Activated CD4-positive, alpha-beta memory T cell treated with anti-CD3 and anti-CD28 coated beads, Interleukin-2, amount 10 ng/mL, durations not matched to agents 7 days and 5 days (primary cell): ENCODE results near the gene ABCD4. TPM values are rescaled to one million over a fixed set of nuclear protein-coding genes. Genes with fewer than 3 reads are reported as not detected.
"Not testable (repeated sequence)": the region's sequence is repeated elsewhere in the genome, so short reads cannot be mapped to it uniquely, and the experiment has no call there.

Source experiments
- CTCF ChIA-PET: fragments of 350-600 bp; sonication (Branson Sonifier 250); formaldehyde crosslinking; loops from one replicate; lab custom pipeline; 2021; ENCODE audit warnings: antibody characterized with exemption, inconsistent platforms; lab: Charles Lee
- POLR2A ChIA-PET: fragments of 350-600 bp; sonication (Branson Sonifier 250); formaldehyde crosslinking; loops from one replicate; lab custom pipeline; 2021; ENCODE audit warnings: antibody characterized with exemption; lab: Charles Lee
- DNase-seq: peaks from one replicate; pipeline ENCODE4 v3.0.0-alpha.2; 2020
- H3K27ac Mint-ChIP-seq: one replicate; pipeline ENCODE4 v1.8.0; 2021; ENCODE audit warnings: mild to moderate bottlenecking, mixed read lengths
- H3K27me3 Mint-ChIP-seq: one replicate; pipeline ENCODE4 v1.8.0; 2021; ENCODE audit warnings: mixed read lengths
- H3K36me3 Mint-ChIP-seq: one replicate; pipeline ENCODE4 v1.8.0; 2021; ENCODE audit warnings: low read depth, mixed read lengths
- H3K4me1 Mint-ChIP-seq: one replicate; pipeline ENCODE4 v1.8.0; 2021; ENCODE audit warnings: mixed read lengths
- H3K4me3 Mint-ChIP-seq: one replicate; pipeline ENCODE4 v1.8.0; 2021; ENCODE audit warnings: mild to moderate bottlenecking, mixed read lengths
- H3K9me3 Mint-ChIP-seq: one replicate; pipeline ENCODE4 v1.8.0; 2021; ENCODE audit warnings: mixed read lengths
- total RNA-seq, 2 experiments: library from RNA; stranded (reverse); gene quantifications; one replicate each; pipeline ENCODE4 v1.2.3, GENCODE V29; 2021

Gene ABCD4
- 10 to 100 TPM; 52.7 to 54.4 TPM for total RNA-seq

DNA sequence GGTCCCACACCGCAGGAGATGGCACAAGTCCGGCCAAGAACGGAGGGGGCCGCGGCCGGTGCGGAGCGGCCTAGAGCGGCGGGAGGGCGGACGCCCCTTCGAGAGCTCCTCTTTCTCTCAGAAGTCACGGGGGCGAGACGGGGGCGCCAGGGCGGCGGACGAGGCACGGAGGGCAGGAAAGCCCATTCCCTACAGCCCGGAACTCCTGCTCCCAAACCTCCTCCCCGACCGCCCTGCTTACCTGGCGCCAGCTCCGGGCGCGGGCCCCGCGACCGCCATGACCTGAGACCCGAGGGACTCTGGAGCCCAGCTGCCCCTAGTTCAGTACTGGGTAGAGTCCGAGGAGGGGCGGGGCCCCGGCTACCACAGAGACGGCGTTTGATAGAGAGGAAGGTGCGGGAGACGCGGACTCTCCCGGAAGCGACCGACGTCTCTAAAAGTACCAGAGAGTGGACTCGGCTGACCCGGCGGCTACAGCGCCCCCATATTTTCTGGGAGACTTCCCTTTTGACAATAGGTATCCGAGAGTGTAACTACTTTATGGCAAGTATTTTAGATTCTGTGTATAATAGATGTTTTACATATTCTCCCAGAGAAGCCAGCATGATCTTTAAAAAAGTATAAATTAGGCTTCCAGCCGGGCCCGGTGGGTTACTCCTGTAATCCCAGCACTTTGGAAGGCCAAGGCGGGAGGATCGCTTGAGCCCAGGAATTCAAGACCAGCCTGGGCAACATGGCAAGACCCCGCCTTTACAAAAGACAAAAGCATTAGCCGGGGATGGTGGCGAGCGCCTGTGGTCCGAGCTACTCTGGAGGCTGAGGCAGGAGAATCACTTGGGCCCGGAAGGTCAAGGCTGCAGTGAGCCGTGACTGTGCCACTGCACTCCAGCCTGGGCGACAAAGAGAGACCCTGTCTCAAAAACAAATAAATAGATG lies at the start of gene ABCD4:
Gene ABCD4 (minus strand): TSS at position 301 of the 936 bp plus-strand sequence. CDS start 22 bp downstream, at position 279.
- Mint-ChIP-seq H3K4me1 (peaks cover 36% of the 10 kb centered on the region), H3K9me3 (no peaks in the 10 kb centered on the region), H3K4me3 (peak within 1 kb of the TSS; percentile 99), H3K27me3 (no peaks in the 10 kb centered on the region), H3K36me3 (peaks cover 17% of the 10 kb centered on the region), H3K27ac (peak within 1 kb of the TSS; percentile 92)
- ChIA-PET CTCF (interaction anchor here (0.6 to 1.4 kb wide), 5 partner anchors 9 to 980 kb away, joined by 3 to 9 read pairs (median 4); no protein-coding TSS in a partner anchor), POLR2A (interaction anchor here (0.9 kb wide), 1 partner anchor 44 kb away, joined by 3 read pairs; no protein-coding TSS in a partner anchor)
- DNase-seq, result peak; percentile 88

DNA sequence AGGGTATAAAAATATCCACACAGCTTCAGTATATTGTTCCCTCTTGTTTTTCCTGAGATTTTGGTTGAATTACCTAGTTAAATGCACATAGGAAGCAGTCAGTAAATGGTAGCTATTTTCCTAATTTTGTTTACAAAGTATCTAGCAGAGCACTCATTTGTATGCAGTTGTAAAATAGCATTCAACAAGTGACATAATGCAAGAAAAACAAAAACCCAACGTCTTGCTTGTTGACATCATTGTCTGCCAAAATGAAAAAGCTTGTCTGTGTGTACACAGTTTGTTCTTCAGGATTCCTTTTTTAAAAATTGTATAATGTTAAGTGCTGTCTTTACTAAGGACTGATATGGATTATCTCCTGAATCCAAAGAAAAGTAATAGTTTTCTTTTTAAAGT lies 48.2 kb upstream of the ABCD4 start:
- Mint-ChIP-seq H3K4me1 (no peaks in the 10 kb centered on the region), H3K36me3 (no peaks in the 10 kb centered on the region), H3K27me3 (peaks cover 15% of the 10 kb centered on the region), H3K9me3 (no peaks in the 10 kb centered on the region), H3K4me3 (no peak overlapping the region), H3K27ac (no peak overlapping the region)
- ChIA-PET CTCF (no interaction called here), POLR2A (interaction anchor here (0.5 kb wide), 1 partner anchor 254 kb away, joined by 3 read pairs; no protein-coding TSS in a partner anchor)
- DNase-seq, result no peak

DNA sequence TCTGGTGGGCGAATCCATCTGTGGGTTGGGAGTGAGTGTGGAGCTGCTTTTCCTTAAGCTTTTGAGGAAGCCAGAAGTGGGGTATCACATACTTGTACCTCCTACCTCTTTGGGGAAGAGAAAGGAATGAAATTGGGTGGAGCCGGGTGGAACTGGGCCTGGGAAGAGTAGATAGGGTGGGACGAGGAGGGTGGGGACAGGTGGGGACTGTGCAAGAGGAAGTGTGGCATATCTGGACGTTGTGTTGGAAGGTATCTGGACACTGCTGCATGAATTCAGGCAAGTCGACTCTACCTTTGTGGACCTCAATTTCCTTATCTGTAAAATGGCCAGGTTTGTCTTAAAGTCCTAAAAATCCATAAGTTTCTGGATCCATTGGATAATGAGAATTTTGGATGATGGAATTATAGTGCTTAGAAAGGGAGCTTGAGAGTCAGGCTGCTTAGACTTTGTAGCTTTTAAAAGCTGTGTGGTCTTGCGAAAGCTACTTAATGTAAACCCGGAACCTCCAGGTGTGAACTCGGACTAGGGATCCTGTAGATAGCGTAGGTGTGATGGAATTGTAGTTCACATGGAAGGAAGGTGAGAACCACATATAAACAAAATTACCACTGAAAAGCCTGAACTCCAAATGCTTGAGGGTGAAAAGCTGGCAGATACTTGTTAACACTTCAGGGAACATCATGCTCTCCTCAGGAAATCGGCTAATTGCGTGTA lies 47.6 kb upstream of the ABCD4 start:
- H3K27me3 Mint-ChIP-seq, result peaks cover 15% of the 10 kb centered on the region
- H3K27ac Mint-ChIP-seq, result no peak overlapping the region
- POLR2A ChIA-PET, result interaction anchor here (0.5 kb wide), 1 partner anchor 187 kb away, joined by 3 read pairs; no protein-coding TSS in a partner anchor
- no peak overlapping the region for H3K4me3 Mint-ChIP-seq
- DNase-seq, result no peak
- no peaks in the 10 kb centered on the region for H3K9me3 Mint-ChIP-seq
- CTCF ChIA-PET, result no interaction called here
- H3K4me1 Mint-ChIP-seq, result no peaks in the 10 kb centered on the region
- no peaks in the 10 kb centered on the region for H3K36me3 Mint-ChIP-seq

DNA sequence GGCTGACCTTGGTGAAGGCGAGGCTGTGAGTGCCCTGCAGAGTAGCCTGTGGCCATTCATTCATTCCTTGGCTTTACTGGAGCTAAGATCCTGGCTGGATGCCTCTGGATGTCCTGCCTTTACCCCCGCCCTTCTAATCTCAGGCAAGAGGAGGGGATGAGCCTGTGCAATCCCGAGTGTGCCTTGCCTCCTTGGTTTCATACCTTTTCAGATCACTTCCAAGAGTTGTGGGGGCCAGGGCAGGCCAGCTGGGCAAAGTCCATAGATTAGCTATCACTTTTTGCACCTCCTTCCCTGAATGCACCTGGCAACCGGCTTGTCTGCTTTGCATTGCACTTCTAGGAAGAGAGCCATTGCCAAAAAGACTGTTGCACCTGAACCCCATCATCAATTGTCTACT lies 47.0 kb upstream of the ABCD4 start:
- CTCF ChIA-PET, result no interaction called here
- no peak overlapping the region for H3K27ac Mint-ChIP-seq
- H3K9me3 Mint-ChIP-seq, result no peaks in the 10 kb centered on the region
- H3K27me3 Mint-ChIP-seq, result peaks cover 15% of the 10 kb centered on the region
- no peaks in the 10 kb centered on the region for H3K36me3 Mint-ChIP-seq
- POLR2A ChIA-PET, result interaction anchor here (0.5 kb wide), 1 partner anchor 187 kb away, joined by 3 read pairs; no protein-coding TSS in a partner anchor
- no peak overlapping the region for H3K4me3 Mint-ChIP-seq
- H3K4me1 Mint-ChIP-seq, result no peaks in the 10 kb centered on the region
- DNase-seq, result no peak

DNA sequence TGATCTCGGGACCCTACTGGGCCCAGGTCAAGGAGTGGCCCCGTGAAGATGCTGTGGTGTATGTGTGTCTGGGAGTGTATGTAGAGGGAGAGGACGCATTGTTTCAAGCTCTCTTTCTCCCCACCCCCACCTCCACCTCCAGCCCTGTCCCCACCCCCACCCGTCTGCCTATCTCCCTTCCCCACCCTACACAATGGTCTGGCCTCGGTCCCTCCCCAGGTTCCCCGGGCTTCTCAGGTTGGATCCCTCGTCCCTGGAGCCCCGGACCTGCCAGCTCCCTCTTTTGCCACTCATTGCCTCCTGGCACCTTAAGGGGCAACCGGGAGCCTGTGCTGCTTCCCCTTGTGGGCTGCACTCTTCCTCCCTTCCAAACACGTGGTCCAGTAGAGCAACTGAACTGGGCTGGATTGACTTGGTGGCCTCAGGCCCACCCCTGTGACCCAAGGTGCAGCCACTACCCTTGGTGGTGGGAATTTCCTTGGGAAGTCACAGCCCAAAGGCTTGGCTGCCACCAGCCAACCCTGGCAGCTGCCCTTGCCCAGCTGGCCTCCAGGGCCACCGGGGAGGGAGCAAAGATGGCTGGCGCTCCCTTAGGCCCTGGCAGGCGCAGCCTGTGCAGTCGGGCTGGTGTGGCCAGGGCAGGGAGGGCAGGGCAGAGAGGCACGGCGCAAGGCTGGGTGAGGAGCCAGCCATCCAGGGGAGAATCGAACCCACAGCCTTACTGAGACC lies 46.2 kb upstream of the ABCD4 start:
- no peaks in the 10 kb centered on the region for H3K36me3 Mint-ChIP-seq
- no peak for DNase-seq
- no peaks in the 10 kb centered on the region for H3K4me1 Mint-ChIP-seq
- CTCF ChIA-PET, result no interaction called here
- no peak overlapping the region for H3K4me3 Mint-ChIP-seq
- no peaks in the 10 kb centered on the region for H3K9me3 Mint-ChIP-seq
- H3K27me3 Mint-ChIP-seq, result peaks cover 17% of the 10 kb centered on the region
- no peak overlapping the region for H3K27ac Mint-ChIP-seq
- POLR2A ChIA-PET, result no interaction called here

DNA sequence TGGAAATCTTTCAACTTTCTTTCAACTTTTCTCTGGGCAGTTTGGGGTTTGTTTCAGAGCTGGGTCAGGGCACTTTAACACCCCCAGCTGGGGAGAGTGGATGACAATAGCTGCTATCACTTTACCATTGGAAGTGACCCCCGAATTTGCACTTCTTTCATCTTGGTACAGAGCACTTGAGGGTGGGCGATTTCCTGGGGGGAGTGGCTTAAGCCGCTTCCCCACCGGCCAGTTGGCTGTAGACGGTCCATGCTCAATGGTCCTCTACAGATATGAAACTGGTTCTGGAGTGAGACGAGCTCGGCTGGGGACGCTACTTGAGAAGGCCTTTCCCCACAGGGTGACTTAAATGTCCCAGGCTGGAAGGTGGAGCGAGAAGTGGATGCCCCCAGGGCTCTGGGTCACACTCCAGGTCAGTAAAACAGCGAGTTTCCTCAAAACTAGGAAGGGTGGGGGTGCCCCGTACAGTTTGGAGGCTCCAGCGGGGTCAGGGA lies 45.6 kb upstream of the ABCD4 start, which contains the start of gene VRTN:
Gene VRTN (plus strand): TSS at position 231 of the 494 bp plus-strand sequence. CDS start 8,313 bp downstream, outside the sequence.
- H3K27ac Mint-ChIP-seq, result no peak within 1 kb of the TSS
- DNase-seq, result no peak
- no peaks in the 10 kb centered on the region for H3K4me1 Mint-ChIP-seq
- H3K36me3 Mint-ChIP-seq, result no peaks in the 10 kb centered on the region
- peaks cover 20% of the 10 kb centered on the region for H3K27me3 Mint-ChIP-seq
- no peak within 1 kb of the TSS for H3K4me3 Mint-ChIP-seq
- ChIA-PET CTCF (no interaction called here), POLR2A (no interaction called here)
- no peaks in the 10 kb centered on the region for H3K9me3 Mint-ChIP-seq

DNA sequence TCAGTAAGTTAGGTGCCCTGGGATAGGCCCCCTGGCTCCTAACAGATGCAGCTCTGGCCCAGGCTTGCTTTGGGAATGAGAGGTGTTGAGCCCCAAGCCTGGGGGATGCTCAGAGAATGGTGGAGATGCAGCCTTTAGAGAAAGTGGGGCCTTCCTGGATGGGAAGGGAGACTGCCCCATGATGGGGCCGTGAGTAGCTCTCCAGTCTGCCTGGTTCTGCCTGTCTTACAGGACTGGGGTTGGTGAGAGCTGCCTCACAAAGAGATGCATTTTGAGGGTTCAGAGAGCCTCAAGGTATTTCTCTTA lies 45.0 kb upstream of the ABCD4 start:
- ChIA-PET CTCF (no interaction called here), POLR2A (no interaction called here)
- H3K36me3 Mint-ChIP-seq, result no peaks in the 10 kb centered on the region
- no peaks in the 10 kb centered on the region for H3K9me3 Mint-ChIP-seq
- no peak for DNase-seq
- no peak overlapping the region for H3K27ac Mint-ChIP-seq
- peaks cover 21% of the 10 kb centered on the region for H3K27me3 Mint-ChIP-seq
- no peak overlapping the region for H3K4me3 Mint-ChIP-seq
- H3K4me1 Mint-ChIP-seq, result no peaks in the 10 kb centered on the region

DNA sequence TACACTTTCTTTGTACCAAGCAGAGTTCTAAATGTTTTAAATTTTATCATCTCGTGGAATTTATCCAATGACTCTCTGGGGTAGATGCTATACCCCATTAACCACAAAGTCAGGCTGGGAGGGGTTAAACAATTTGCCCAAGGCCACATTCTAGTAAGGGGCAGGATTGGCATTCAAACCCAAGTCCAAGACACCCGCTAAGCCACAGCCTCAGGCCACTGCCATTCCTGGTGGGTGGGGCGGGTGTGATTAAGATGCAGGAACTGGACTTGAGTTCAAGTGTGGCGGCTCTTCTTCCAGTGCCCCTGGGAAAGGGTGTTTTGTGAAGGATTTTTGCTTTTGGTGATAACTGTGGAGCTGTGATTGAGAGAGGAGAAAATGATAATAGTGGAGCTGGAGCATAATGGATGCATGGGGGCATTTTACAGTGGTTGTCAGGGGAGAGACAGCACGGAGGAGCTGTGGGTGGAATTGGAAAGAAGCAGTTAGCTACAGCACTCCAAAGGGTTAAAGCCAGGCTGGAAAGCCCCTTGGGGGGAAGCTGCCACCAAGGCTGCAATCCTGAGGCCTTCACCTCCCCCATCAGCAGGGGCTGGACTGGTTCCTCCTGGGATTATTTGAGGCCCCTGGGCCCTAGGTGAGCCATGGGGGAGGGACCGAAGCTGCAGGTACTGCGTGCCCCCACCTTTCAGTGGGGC lies 44.5 kb upstream of the ABCD4 start:
- Mint-ChIP-seq H3K27ac (no peak overlapping the region), H3K27me3 (peaks cover 16% of the 10 kb centered on the region), H3K36me3 (no peaks in the 10 kb centered on the region), H3K4me3 (no peak overlapping the region), H3K4me1 (no peaks in the 10 kb centered on the region), H3K9me3 (no peaks in the 10 kb centered on the region)
- no peak for DNase-seq
- ChIA-PET POLR2A (no interaction called here), CTCF (no interaction called here)

DNA sequence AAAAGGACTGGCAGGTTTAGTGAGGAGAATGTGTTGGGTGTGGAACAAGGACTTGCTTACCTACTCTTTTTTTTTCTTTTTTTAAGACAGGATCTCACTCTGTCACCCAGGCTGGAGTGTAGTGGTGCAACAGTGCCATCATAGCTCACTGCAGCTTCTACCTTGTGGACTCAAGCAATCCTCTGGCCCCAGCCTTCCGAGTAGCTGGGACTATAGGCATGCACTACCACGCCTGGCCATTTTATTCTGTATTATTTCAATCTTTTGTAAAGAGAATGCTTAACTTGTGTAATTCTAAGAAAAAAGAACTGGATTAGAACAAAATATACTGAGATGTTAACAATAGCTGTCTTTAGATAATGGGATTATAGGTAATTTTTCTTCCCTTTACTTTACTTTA lies 43.6 kb upstream of the ABCD4 start:
- H3K27me3 Mint-ChIP-seq, result peaks cover 16% of the 10 kb centered on the region
- no peaks in the 10 kb centered on the region for H3K36me3 Mint-ChIP-seq
- H3K4me3 Mint-ChIP-seq, result no peak overlapping the region
- H3K27ac Mint-ChIP-seq, result no peak overlapping the region
- ChIA-PET CTCF (interaction anchor here (0.9 to 1.4 kb wide), 2 partner anchors 15 to 263 kb away, joined by 3 to 4 read pairs; no protein-coding TSS in a partner anchor), POLR2A (no interaction called here)
- no peak for DNase-seq
- H3K9me3 Mint-ChIP-seq, result no peaks in the 10 kb centered on the region
- H3K4me1 Mint-ChIP-seq, result no peaks in the 10 kb centered on the region

DNA sequence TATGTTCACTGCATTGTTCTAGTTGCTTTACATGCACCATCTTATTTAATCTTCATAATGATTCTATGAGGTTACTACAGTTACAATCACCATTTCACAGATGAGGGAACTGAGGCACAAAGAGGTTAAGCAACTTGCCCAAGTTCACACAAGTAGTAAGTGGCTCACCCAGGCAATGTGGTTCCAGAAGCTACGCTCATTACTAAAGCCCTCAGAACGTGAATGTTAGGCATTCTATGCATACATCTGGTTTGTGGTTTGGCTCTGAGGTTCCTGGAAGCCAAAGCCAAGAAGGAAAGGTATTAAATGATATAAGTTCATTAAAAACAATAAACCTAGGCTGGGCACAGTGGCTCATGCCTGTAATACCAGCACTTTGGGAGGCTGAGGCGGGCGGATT lies 31.2 kb upstream of the ABCD4 start:
- H3K27ac Mint-ChIP-seq, result no peak overlapping the region
- CTCF ChIA-PET, result no interaction called here
- H3K4me1 Mint-ChIP-seq, result no peaks in the 10 kb centered on the region
- no peaks in the 10 kb centered on the region for H3K9me3 Mint-ChIP-seq
- peaks cover 9% of the 10 kb centered on the region for H3K27me3 Mint-ChIP-seq
- no peak overlapping the region for H3K4me3 Mint-ChIP-seq
- no peak for DNase-seq
- H3K36me3 Mint-ChIP-seq, result no peaks in the 10 kb centered on the region
- POLR2A ChIA-PET, result no interaction called here

DNA sequence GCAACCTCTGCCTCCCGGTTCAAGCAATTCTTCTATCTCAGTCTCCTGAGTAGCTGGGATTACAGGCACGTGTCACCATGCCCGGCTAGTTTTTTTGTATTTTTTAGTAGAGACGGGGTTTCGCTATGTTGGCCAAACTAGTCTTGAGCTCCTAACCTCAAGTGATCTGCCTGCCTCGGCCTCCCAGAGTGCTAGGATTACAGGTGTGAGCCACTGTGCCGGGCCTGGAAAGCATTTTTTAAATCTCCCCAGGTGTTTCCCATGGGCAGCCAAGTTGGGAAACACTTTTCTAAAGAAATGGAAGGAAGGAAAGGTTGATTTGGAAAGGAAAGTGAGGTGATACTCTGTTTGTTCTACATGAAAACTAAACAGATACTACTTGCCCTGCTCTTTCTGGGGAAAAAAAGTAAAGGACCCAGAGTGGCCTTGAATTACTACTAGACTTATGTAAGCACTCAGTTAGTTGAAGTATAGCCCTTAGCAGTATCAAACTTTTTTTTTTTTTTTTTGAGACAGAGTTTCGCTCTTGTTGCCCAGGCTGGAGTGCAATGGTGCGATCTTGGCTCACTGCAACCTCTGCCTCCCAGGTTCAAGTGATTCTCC lies 27.3 kb upstream of the ABCD4 start:
- H3K4me3 Mint-ChIP-seq, H3K36me3 Mint-ChIP-seq, H3K27ac Mint-ChIP-seq, DNase-seq, POLR2A ChIA-PET, H3K9me3 Mint-ChIP-seq, H3K4me1 Mint-ChIP-seq: not testable (repeated sequence)
- peaks cover 10% of the 10 kb centered on the region for H3K27me3 Mint-ChIP-seq
- CTCF ChIA-PET, result interaction anchor here (0.6 to 1.0 kb wide), 3 partner anchors 9 to 423 kb away, joined by 3 to 5 read pairs (median 4); no protein-coding TSS in a partner anchor
